Activated CD4-positive, alpha-beta T cell treated with anti-CD3 and anti-CD28 coated beads for 4 hours (primary cell): ENCODE results near the gene DBR1.
A peak's percentile ranks its signal among the peaks of the same experiment; 100 is the strongest.
"Not testable (repeated sequence)": the region's sequence is repeated elsewhere in the genome, so short reads cannot be mapped to it uniquely, and the experiment has no call there.

ENCODE experiments used
- DNase-seq, 2 donors: peaks; one replicate each; pipeline ENCODE4 v3.0.0-alpha.2; 2020

DBR1 gene

GRCh38 chr3:138186803-138187295 is 12.1 kb upstream of the DBR1 start:
- peak; percentile 87 to 88 for DNase-seq

- no peak for DNase-seq
Observed at GRCh38 chr3:138186221-138186620, 11.5 kb upstream of the DBR1 start.

- DNase-seq = no peak
Observed at GRCh38 chr3:138184994-138185393, 10.3 kb upstream of the DBR1 start.

- peak; percentile 23 to 24 for DNase-seq
Observed at GRCh38 chr3:138180375-138181029, 5.8 kb upstream of the DBR1 start.

- DNase-seq = no peak
Observed at GRCh38 chr3:138173769-138174420, 826 bp downstream of the DBR1 start.

GRCh38 chr3:138172625-138173024 is 2.1 kb downstream of the DBR1 start:
- DNase-seq = no peak

- DNase-seq = no peak
Observed at GRCh38 chr3:138165061-138165460, 9.7 kb downstream of the DBR1 start.

GRCh38 chr3:138157743-138158142 is 17.0 kb downstream of the DBR1 start:
- no peak for DNase-seq

- no peak for DNase-seq
Observed at GRCh38 chr3:138154534-138154933, 20.2 kb downstream of the DBR1 start.

- no peak for DNase-seq
Observed at GRCh38 chr3:138148503-138148902, 26.2 kb downstream of the DBR1 start.

- DNase-seq = not testable (repeated sequence)
Observed at GRCh38 chr3:138142181-138142580, 32.5 kb downstream of the DBR1 start.

GRCh38 chr3:138140940-138141339 is 33.8 kb downstream of the DBR1 start:
- DNase-seq = no peak

GRCh38 chr3:138139691-138140090 is 35.0 kb downstream of the DBR1 start:
- DNase-seq = no peak

GRCh38 chr3:138137861-138138260 is 36.9 kb downstream of the DBR1 start:
- no peak for DNase-seq

GRCh38 chr3:138136201-138136600 is 38.5 kb downstream of the DBR1 start:
- DNase-seq = no peak

- DNase-seq = no peak
Observed at GRCh38 chr3:138135833-138136194, 38.9 kb downstream of the DBR1 start.

GRCh38 chr3:138135146-138135832 is 39.4 kb downstream of the DBR1 start:
- no peak for DNase-seq

- no peak for DNase-seq
Observed at GRCh38 chr3:138132239-138132638, 42.5 kb downstream of the DBR1 start, which contains the start of gene A4GNT. A4GNT (minus strand) TSS chr3:138132390; CDS start chr3:138131256, 1,134 bp downstream.

GRCh38 chr3:138127636-138128365 is 46.9 kb downstream of the DBR1 start:
- no peak for DNase-seq

- no peak for DNase-seq
Observed at GRCh38 chr3:138125548-138126221, 49.0 kb downstream of the DBR1 start.

GRCh38 chr3:138124706-138125355 is 49.9 kb downstream of the DBR1 start:
- DNase-seq = no peak

GRCh38 chr3:138124188-138124587 is 50.5 kb downstream of the DBR1 start:
- DNase-seq = no peak
